ENCODE measurements around the gene BRSK2.

GRCh38 chr11:1453611-1454034 is 63.9 kb downstream of the BRSK2 start:
- TF ChIP-seq ZNF274 (IDR thresholded peaks at IDR 0.05; ENCODE audit: low read depth, low read length) (no peak), SUZ12 (IDR thresholded peaks at IDR 0.05; ENCODE audit: extremely low read depth, insufficient read depth, insufficient read length) (no peak), YY1 (IDR thresholded peaks at IDR 0.05; ENCODE audit: insufficient read depth, insufficient read length) (no peak)
